Measurements from ENCODE around the gene KIAA0513.
"Not testable (repeated sequence)": the region's sequence is repeated elsewhere in the genome, so short reads cannot be mapped to it uniquely, and the experiment has no call there.

Gene KIAA0513

DNA sequence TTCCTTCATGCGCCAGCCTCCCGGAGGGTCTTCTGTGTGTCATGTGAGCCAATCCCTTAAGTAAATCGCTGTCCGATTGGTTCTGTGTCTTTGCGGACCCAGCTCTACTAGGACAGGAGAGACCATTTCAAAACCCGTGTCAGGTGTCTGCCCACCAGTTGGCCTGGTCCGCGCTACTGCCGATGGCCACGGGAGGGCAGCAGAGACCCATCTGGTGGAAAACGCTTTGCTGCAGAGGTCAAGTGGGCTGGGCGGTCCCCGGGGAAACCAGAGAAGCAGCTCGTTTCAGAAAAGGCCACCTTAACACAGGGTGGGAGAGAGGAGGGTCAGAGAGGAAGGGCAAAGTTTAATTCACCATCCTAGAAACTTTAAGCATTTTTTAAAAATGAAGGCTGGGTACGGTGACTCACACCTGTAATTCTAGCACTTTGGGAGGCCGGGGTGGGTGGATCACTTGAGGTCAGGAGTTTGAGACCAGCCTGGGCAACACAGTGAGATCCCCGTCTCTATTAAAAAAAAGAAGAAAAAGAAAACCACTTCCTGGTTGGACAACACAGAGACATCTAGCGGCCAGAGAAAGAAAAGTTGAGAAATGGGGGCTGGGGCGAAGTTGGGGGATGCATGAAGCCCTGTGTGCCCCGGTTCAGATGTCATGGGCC, 87.4 kb downstream of the KIAA0513 start:
- peak; percentile 21 for DNase-seq (ENCODE audit: low read depth)
- no peak overlapping the region for H3K4me3 ChIP-seq (ENCODE audit: low read depth, low read length)
- TF ChIP-seq, protein P1, sequence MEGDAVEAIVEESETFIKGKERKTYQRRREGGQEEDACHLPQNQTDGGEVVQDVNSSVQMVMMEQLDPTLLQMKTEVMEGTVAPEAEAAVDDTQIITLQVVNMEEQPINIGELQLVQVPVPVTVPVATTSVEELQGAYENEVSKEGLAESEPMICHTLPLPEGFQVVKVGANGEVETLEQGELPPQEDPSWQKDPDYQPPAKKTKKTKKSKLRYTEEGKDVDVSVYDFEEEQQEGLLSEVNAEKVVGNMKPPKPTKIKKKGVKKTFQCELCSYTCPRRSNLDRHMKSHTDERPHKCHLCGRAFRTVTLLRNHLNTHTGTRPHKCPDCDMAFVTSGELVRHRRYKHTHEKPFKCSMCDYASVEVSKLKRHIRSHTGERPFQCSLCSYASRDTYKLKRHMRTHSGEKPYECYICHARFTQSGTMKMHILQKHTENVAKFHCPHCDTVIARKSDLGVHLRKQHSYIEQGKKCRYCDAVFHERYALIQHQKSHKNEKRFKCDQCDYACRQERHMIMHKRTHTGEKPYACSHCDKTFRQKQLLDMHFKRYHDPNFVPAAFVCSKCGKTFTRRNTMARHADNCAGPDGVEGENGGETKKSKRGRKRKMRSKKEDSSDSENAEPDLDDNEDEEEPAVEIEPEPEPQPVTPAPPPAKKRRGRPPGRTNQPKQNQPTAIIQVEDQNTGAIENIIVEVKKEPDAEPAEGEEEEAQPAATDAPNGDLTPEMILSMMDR (IDR thresholded peaks at IDR 0.05; ENCODE audit: control insufficient read depth, extremely low read depth, insufficient read depth): peak; percentile 97

DNA sequence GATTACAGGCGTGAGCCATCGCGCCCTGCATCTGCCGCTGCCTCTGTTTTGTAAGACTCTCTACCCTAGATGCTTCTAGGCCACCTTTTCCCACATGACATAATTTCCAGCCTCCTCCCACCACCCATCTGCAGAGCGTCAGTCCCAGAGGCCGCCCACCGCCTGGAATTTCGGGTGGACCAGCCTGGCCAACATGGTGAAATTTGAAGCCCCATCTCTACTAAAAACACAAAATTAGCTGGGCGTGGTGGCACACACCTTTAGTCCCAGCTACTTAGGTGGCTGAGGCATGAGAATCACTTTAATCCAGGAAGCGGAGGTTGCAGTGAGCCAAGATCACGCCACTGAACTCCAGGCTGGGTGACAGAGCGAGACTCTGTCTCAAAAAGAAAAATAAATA, 89.8 kb downstream of the KIAA0513 start:
- no peak for DNase-seq (ENCODE audit: low read depth)
- no peak overlapping the region for H3K4me3 ChIP-seq (ENCODE audit: low read depth, low read length)
- TF ChIP-seq, protein P1 (IDR thresholded peaks at IDR 0.05; ENCODE audit: control insufficient read depth, extremely low read depth, insufficient read depth): no peak

DNA sequence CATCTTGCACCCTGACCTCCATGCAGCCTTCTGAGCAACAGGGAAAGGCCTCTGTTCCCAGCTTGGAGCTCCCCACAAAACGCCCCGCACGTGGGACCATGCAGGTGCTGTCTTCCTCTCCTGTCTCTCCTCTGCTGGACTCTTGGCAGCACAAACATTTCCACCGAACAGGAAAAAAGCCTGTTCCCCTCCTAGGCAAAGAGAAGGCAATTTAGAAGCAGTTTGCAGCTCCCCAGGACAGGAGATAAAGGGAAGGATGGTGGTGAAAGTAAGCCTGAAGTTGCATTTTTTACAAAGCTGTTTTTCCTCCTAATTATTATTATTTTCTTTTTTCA, 92.4 kb downstream of the KIAA0513 start:
- no peak overlapping the region for H3K4me3 ChIP-seq (ENCODE audit: low read depth, low read length)
- no peak for DNase-seq (ENCODE audit: low read depth)
- TF ChIP-seq, protein P1 (IDR thresholded peaks at IDR 0.05; ENCODE audit: control insufficient read depth, extremely low read depth, insufficient read depth): no peak

- not testable (repeated sequence) for H3K4me3 ChIP-seq (ENCODE audit: low read depth, low read length); DNase-seq (ENCODE audit: low read depth)
Measured at GRCh38 chr16:85123441-85123840, 95.8 kb downstream of the KIAA0513 start.

- DNase-seq (ENCODE audit: low read depth): no peak
- TF ChIP-seq, protein P1 (IDR thresholded peaks at IDR 0.05; ENCODE audit: control insufficient read depth, extremely low read depth, insufficient read depth): no peak
- no peak overlapping the region for H3K4me3 ChIP-seq (ENCODE audit: low read depth, low read length)
Measured at GRCh38 chr16:85123891-85124635, 96.5 kb downstream of the KIAA0513 start.

GRCh38 chr16:85124636-85125346, 97.2 kb downstream of the KIAA0513 start:
- no peak for DNase-seq (ENCODE audit: low read depth)
- H3K4me3 ChIP-seq (ENCODE audit: low read depth, low read length): no peak overlapping the region
- TF ChIP-seq, protein P1 (IDR thresholded peaks at IDR 0.05; ENCODE audit: control insufficient read depth, extremely low read depth, insufficient read depth): no peak

Measured in LNCaP clone FGC (cell line).